Astrocyte (in vitro differentiated cells and primary cell): ENCODE results near the gene KRTAP13-3. TPM values are rescaled to one million over a fixed set of nuclear protein-coding genes. Genes with fewer than 3 reads are reported as not detected.
A peak's percentile ranks its signal among the peaks of the same experiment; 100 is the strongest.

Experiments
- DNase-seq: peaks from one replicate; pipeline ENCODE4 v3.0.0-alpha.2; 2010; ENCODE audit warnings: low read depth
- FAIRE-seq: peaks from 2 replicates; lab custom pipeline; 2011; peaks lifted over from hg19 to GRCh38; lab: Jason Lieb, UNC
- H2AFZ ChIP-seq: 2 replicates; pipeline ENCODE4 v1.6.0; 2012; ENCODE audit warnings: low read depth, low read length, inconsistent platforms
- H3K27ac ChIP-seq: 2 replicates; pipeline ENCODE4 v1.5.1; 2011; ENCODE audit warnings: low read depth, low read length, inconsistent platforms
- H3K27me3 ChIP-seq: 2 replicates; pipeline ENCODE4 v1.6.0; 2011; ENCODE audit warnings: low read length, inconsistent platforms; ENCODE audit not compliant: insufficient read depth
- H3K36me3 ChIP-seq: 2 replicates; pipeline ENCODE4 v1.5.1; 2011; ENCODE audit warnings: low read length, inconsistent platforms; ENCODE audit not compliant: insufficient read depth
- H3K4me1 ChIP-seq: 2 replicates; pipeline ENCODE4 v1.5.1; 2011; ENCODE audit warnings: low read length, inconsistent platforms; ENCODE audit not compliant: insufficient read depth
- H3K4me2 ChIP-seq: 2 replicates; pipeline ENCODE4 v1.6.0; 2012; ENCODE audit warnings: low read length, inconsistent platforms
- H3K4me3 ChIP-seq: 2 replicates; pipeline ENCODE4 v1.5.1; 2011; ENCODE audit warnings: low read depth, mild to moderate bottlenecking, low read length, inconsistent platforms; ENCODE audit not compliant: insufficient read depth
- H3K79me2 ChIP-seq: 2 replicates; pipeline ENCODE4 v1.6.0; 2012; ENCODE audit warnings: mild to moderate bottlenecking, low read length, inconsistent platforms; ENCODE audit not compliant: insufficient read depth
- H3K9ac ChIP-seq: 2 replicates; pipeline ENCODE4 v1.6.0; 2012; ENCODE audit warnings: mild to moderate bottlenecking, low read length, inconsistent platforms
- H3K9me3 ChIP-seq: 2 replicates; pipeline ENCODE4 v1.5.1; 2012; ENCODE audit warnings: low read depth, mild to moderate bottlenecking, low read length, inconsistent platforms; ENCODE audit not compliant: insufficient read depth
- H4K20me1 ChIP-seq: 2 replicates; pipeline ENCODE4 v1.6.0; 2012; ENCODE audit warnings: low read length, inconsistent platforms; ENCODE audit not compliant: insufficient read depth
- H3K27ac Mint-ChIP-seq: one replicate; pipeline ENCODE4 v1.8.0; 2021; ENCODE audit warnings: mild to moderate bottlenecking, mixed read lengths; ENCODE audit not compliant: unreplicated experiment
- H3K27me3 Mint-ChIP-seq: one replicate; pipeline ENCODE4 v1.8.0; 2021; ENCODE audit warnings: low read depth, mixed read lengths; ENCODE audit not compliant: unreplicated experiment
- H3K36me3 Mint-ChIP-seq: one replicate; pipeline ENCODE4 v1.8.0; 2021; ENCODE audit warnings: low read depth, mixed read lengths; ENCODE audit not compliant: unreplicated experiment
- H3K4me1 Mint-ChIP-seq: one replicate; pipeline ENCODE4 v1.8.0; 2021; ENCODE audit warnings: low read depth, mixed read lengths; ENCODE audit not compliant: unreplicated experiment
- H3K4me3 Mint-ChIP-seq: one replicate; pipeline ENCODE4 v1.8.0; 2021; ENCODE audit warnings: mild to moderate bottlenecking, moderate library complexity, mixed read lengths; ENCODE audit not compliant: unreplicated experiment
- H3K9me3 Mint-ChIP-seq: one replicate; pipeline ENCODE4 v1.8.0; 2021; ENCODE audit warnings: mild to moderate bottlenecking, mixed read lengths; ENCODE audit not compliant: unreplicated experiment
- CTCF ChIP-seq: IDR thresholded peaks from 2 replicates; pipeline ENCODE4 v1.5.1; 2011; ENCODE audit warnings: low read depth, mild to moderate bottlenecking, inconsistent platforms, low read length, moderate library complexity; ENCODE audit not compliant: insufficient read depth
- EZH2 ChIP-seq: IDR thresholded peaks from 2 replicates; pipeline ENCODE4 v1.6.1; 2012; ENCODE audit warnings: mild to moderate bottlenecking, low read length, inconsistent platforms; ENCODE audit not compliant: insufficient read depth
- total RNA-seq: library from RNA; stranded (reverse); gene quantifications from 2 replicates; pipeline ENCODE4 v1.2.1, GENCODE V29; 2021

Gene KRTAP13-3
- total RNA-seq, 1 donor from 2014 or later: not detected

GRCh38 chr21:30415993-30416392, 9.7 kb downstream of the KRTAP13-3 start:
- Histone ChIP-seq H3K9me3 (no peaks in the 10 kb centered on the region), H3K79me2 (no peaks in the 10 kb centered on the region), H4K20me1 (no peaks in the 10 kb centered on the region), H3K36me3 (no peaks in the 10 kb centered on the region), H3K27me3 (no peaks in the 10 kb centered on the region), H3K9ac (no peak overlapping the region), H2AFZ (no peak overlapping the region), H3K4me2 (no peak overlapping the region), H3K27ac (no peak overlapping the region), H3K4me1 (no peaks in the 10 kb centered on the region), H3K4me3 (no peak overlapping the region)
- Mint-ChIP-seq H3K4me3 (no peak overlapping the region), H3K27ac (no peak overlapping the region), H3K4me1 (no peaks in the 10 kb centered on the region), H3K9me3 (peaks cover 2% of the 10 kb centered on the region), H3K36me3 (no peaks in the 10 kb centered on the region), H3K27me3 (no peaks in the 10 kb centered on the region)
- no peak for TF ChIP-seq CTCF
- no peak for TF ChIP-seq EZH2
- no peak for FAIRE-seq
- no peak for DNase-seq

- H3K27me3 Mint-ChIP-seq: no peaks in the 10 kb centered on the region
- Histone ChIP-seq H3K27me3 (no peaks in the 10 kb centered on the region), H3K4me3 (no peak overlapping the region), H3K36me3 (no peaks in the 10 kb centered on the region), H3K4me2 (peak overlapping the region; percentile 44), H2AFZ (peak overlapping the region; percentile 69), H3K79me2 (no peaks in the 10 kb centered on the region), H3K27ac (no peak overlapping the region), H4K20me1 (no peaks in the 10 kb centered on the region), H3K9me3 (no peaks in the 10 kb centered on the region), H3K9ac (no peak overlapping the region), H3K4me1 (no peaks in the 10 kb centered on the region)
- peaks cover 2% of the 10 kb centered on the region for H3K9me3 Mint-ChIP-seq
- DNase-seq (peak; percentile 0), FAIRE-seq (no peak)
- peak overlapping the region; percentile 52 for H3K4me3 Mint-ChIP-seq
- no peaks in the 10 kb centered on the region for H3K4me1 Mint-ChIP-seq
- no peak for TF ChIP-seq EZH2
- peak; percentile 17 for TF ChIP-seq CTCF
- no peaks in the 10 kb centered on the region for H3K36me3 Mint-ChIP-seq
- H3K27ac Mint-ChIP-seq: peak overlapping the region; percentile 22
Observed at GRCh38 chr21:30408782-30409494, 16.8 kb downstream of the KRTAP13-3 start.

- no peaks in the 10 kb centered on the region for H3K36me3 Mint-ChIP-seq
- no peaks in the 10 kb centered on the region for H3K79me2 ChIP-seq
- no peaks in the 10 kb centered on the region for H3K9me3 Mint-ChIP-seq
- no peak within 1 kb of the TSS for H2AFZ ChIP-seq
- no peak within 1 kb of the TSS for H3K27ac ChIP-seq
- DNase-seq (no peak), FAIRE-seq (no peak)
- no peak within 1 kb of the TSS for H3K27ac Mint-ChIP-seq
- H3K27me3 Mint-ChIP-seq: no peaks in the 10 kb centered on the region
- no peaks in the 10 kb centered on the region for H3K4me1 ChIP-seq
- H3K27me3 ChIP-seq: no peaks in the 10 kb centered on the region
- no peak within 1 kb of the TSS for H3K4me2 ChIP-seq
- no peak within 1 kb of the TSS for H3K4me3 Mint-ChIP-seq
- H3K9ac ChIP-seq: no peak within 1 kb of the TSS
- no peak within 1 kb of the TSS for H3K4me3 ChIP-seq
- no peaks in the 10 kb centered on the region for H4K20me1 ChIP-seq
- peaks cover 4% of the 10 kb centered on the region for H3K9me3 ChIP-seq
- no peaks in the 10 kb centered on the region for H3K36me3 ChIP-seq
- H3K4me1 Mint-ChIP-seq: no peaks in the 10 kb centered on the region
- TF ChIP-seq EZH2: no peak
- TF ChIP-seq CTCF: no peak
Observed at GRCh38 chr21:30395731-30396130, 30.0 kb downstream of the KRTAP13-3 start, which contains the start of gene KRTAP13-1. KRTAP13-1 (plus strand) TSS chr21:30396031; CDS start chr21:30396087, 56 bp downstream.
